Fibroblast of lung (primary cell): ENCODE results near the gene NHSL2. TPM values are rescaled to one million over a fixed set of nuclear protein-coding genes. Genes with fewer than 3 reads are reported as not detected.

Source experiments
- DNase-seq, 2 donors: peaks; one replicate each; pipeline versions ENCODE4 v3.0.0 to v3.0.0-alpha.2; 2010; ENCODE audit warnings: low read depth in 2 of 2
- H2AFZ ChIP-seq: 2 replicates; pipeline ENCODE4 v1.5.1; 2012; ENCODE audit warnings: low read length, control low read depth, inconsistent platforms
- H3K27ac ChIP-seq: 2 replicates; pipeline ENCODE4 v1.5.1; 2011; ENCODE audit warnings: low read length, control low read depth; ENCODE audit not compliant: insufficient read depth
- H3K27me3 ChIP-seq: 2 replicates; pipeline ENCODE4 v1.5.1; 2011; ENCODE audit warnings: mild to moderate bottlenecking, low read length; ENCODE audit not compliant: control insufficient read depth, insufficient read depth
- H3K36me3 ChIP-seq: 2 replicates; pipeline ENCODE4 v1.5.1; 2011; ENCODE audit warnings: low read length; ENCODE audit not compliant: control insufficient read depth, insufficient read depth
- H3K4me1 ChIP-seq: 2 replicates; pipeline ENCODE4 v1.5.1; 2011; ENCODE audit warnings: low read length; ENCODE audit not compliant: control insufficient read depth, insufficient read depth; ENCODE audit errors: extremely low read depth
- H3K4me2 ChIP-seq: 2 replicates; pipeline ENCODE4 v1.5.1; 2011; ENCODE audit warnings: low read length, control low read depth; ENCODE audit not compliant: insufficient read depth; ENCODE audit errors: extremely low read depth
- H3K4me3 ChIP-seq, 4 experiments: fragments of 200-600 bp in 1 of 4; sonication (generic) in 1 of 4; replicated peaks in 1 of 4; 2 replicates each; pipeline ENCODE4 v1.5.1; 2011 to 2016; ENCODE audit warnings: low read length in 4 of 4, low read depth in 3 of 4, mild to moderate bottlenecking in 3 of 4, control low read depth in 2 of 4, inconsistent platforms in 1 of 4, mixed read lengths in 1 of 4; ENCODE audit not compliant: insufficient read depth in 1 of 4; ENCODE audit errors: control extremely low read depth in 1 of 4
- H3K79me2 ChIP-seq: 2 replicates; pipeline ENCODE4 v1.5.1; 2012; ENCODE audit warnings: mild to moderate bottlenecking, low read length, inconsistent platforms; ENCODE audit not compliant: control insufficient read depth, insufficient read depth
- H3K9ac ChIP-seq: 2 replicates; pipeline ENCODE4 v1.5.1; 2011; ENCODE audit warnings: mild to moderate bottlenecking, low read length, control low read depth; ENCODE audit not compliant: insufficient read depth
- H3K9me3 ChIP-seq: 2 replicates; pipeline ENCODE4 v1.5.1; 2012; ENCODE audit warnings: low read depth, low read length; ENCODE audit not compliant: control insufficient read depth, insufficient read depth
- H4K20me1 ChIP-seq: 2 replicates; pipeline ENCODE4 v1.5.1; 2011; ENCODE audit warnings: low read length; ENCODE audit not compliant: control insufficient read depth, insufficient read depth; ENCODE audit errors: extremely low read depth
- EZH2 ChIP-seq: IDR thresholded peaks from 2 replicates; pipeline ENCODE4 v1.5.1; 2012; ENCODE audit warnings: low read length, control low read depth, mild to moderate bottlenecking; ENCODE audit errors: missing control alignments
- polyA plus RNA-seq, 2 donors: library from polyadenylated mRNA; depleted of rRNA in 1 of 2; stranded (reverse) in 1 of 2; unstranded in 1 of 2; fragments of >200 nt; gene quantifications; 2 replicates each; pipeline ENCODE4 v1.2.1, GENCODE V29; 2011 to 2012; ENCODE audit warnings: missing spikeins in 1 of 2
- total RNA-seq: library from RNA; depleted of rRNA; stranded (reverse); fragments of >200 nt; gene quantifications from 2 replicates; pipeline ENCODE4 v1.2.1, GENCODE V29; 2014
- TF ChIP-seq, protein P1 (sequence below), 2 donors: IDR thresholded peaks in 1 of 2; conservative IDR thresholded peaks in 1 of 2; 1 replicate in 1 of 2; 2 replicates in 1 of 2; pipeline ENCODE4 v1.5.1; 2011 to 2012; ENCODE audit warnings: low read length in 2 of 2, control low read depth in 1 of 2, inconsistent platforms in 1 of 2, low read depth in 1 of 2, mild to moderate bottlenecking in 1 of 2

NHSL2 gene
- total and polyA plus RNA-seq, 2 donors (not counting 1 experiment from before 2014, with no cell fraction given) = 4.3 to 9.7 TPM

DNA sequence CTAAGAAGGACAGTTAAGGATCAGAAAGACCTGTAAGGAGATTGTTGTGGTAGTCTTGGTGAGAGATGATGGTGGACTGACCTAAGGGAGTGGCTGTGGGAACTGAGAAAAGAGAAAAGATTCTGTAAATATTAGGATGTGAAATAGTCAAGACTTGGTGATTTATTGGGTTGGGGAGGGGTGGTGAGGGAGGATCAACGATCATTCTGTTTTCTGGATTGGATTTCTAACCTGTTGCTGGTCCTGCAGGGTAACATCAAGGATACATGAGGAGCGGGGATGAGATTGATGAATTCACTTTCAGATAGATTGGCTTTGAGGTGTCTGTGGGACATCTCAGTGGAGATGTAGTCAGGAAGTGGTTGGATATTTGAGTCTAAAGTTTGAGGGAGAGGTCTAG lies 272.3 kb downstream of the NHSL2 start:
- no peak overlapping the region for H3K27ac ChIP-seq
- H3K27me3 ChIP-seq = no peaks in the 10 kb centered on the region
- TF ChIP-seq, protein P1, sequence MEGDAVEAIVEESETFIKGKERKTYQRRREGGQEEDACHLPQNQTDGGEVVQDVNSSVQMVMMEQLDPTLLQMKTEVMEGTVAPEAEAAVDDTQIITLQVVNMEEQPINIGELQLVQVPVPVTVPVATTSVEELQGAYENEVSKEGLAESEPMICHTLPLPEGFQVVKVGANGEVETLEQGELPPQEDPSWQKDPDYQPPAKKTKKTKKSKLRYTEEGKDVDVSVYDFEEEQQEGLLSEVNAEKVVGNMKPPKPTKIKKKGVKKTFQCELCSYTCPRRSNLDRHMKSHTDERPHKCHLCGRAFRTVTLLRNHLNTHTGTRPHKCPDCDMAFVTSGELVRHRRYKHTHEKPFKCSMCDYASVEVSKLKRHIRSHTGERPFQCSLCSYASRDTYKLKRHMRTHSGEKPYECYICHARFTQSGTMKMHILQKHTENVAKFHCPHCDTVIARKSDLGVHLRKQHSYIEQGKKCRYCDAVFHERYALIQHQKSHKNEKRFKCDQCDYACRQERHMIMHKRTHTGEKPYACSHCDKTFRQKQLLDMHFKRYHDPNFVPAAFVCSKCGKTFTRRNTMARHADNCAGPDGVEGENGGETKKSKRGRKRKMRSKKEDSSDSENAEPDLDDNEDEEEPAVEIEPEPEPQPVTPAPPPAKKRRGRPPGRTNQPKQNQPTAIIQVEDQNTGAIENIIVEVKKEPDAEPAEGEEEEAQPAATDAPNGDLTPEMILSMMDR (conservative IDR thresholded peaks at IDR 0.05 in 1 of 2, IDR thresholded peaks at IDR 0.05 in 1 of 2; ENCODE audit: low read depth in 1 of 2, low read length in 2 of 2) = no peak
- TF ChIP-seq EZH2 = no peak
- no peak for DNase-seq
- no peaks in the 10 kb centered on the region for H3K36me3 ChIP-seq
- H3K9me3 ChIP-seq = no peaks in the 10 kb centered on the region
- H3K9ac ChIP-seq = no peak overlapping the region
- H2AFZ ChIP-seq = no peak overlapping the region
- H3K79me2 ChIP-seq = peaks cover 15% of the 10 kb centered on the region
- H4K20me1 ChIP-seq = no peaks in the 10 kb centered on the region
- H3K4me1 ChIP-seq = peaks cover 3% of the 10 kb centered on the region
- H3K4me2 ChIP-seq = peak overlapping the region; percentile 78
- H3K4me3 ChIP-seq = peak overlapping the region in 3 of 4 experiments; percentile 82 to 90 (median 85)

- Histone ChIP-seq H3K4me3 (no peak overlapping the region), H4K20me1 (no peaks in the 10 kb centered on the region), H3K9ac (peak overlapping the region; percentile 23), H3K4me1 (peaks cover 4% of the 10 kb centered on the region), H3K27me3 (no peaks in the 10 kb centered on the region), H3K9me3 (no peaks in the 10 kb centered on the region), H3K27ac (peak overlapping the region; percentile 81), H3K79me2 (no peaks in the 10 kb centered on the region), H2AFZ (no peak overlapping the region), H3K4me2 (no peak overlapping the region), H3K36me3 (no peaks in the 10 kb centered on the region)
- DNase-seq = peak; percentile 76 to 90
- TF ChIP-seq EZH2 = no peak
- TF ChIP-seq, protein P1 (conservative IDR thresholded peaks at IDR 0.05 in 1 of 2, IDR thresholded peaks at IDR 0.05 in 1 of 2; ENCODE audit: low read depth in 1 of 2, low read length in 2 of 2) = no peak
These were observed 291.3 kb downstream of the NHSL2 start for GRCh38 chrX:72201836-72202536.

Other genes with a start within 250 kb of the NHSL2 start
- not detected in 2 replicates for gene CXorf49, start 192.6 kb upstream of the NHSL2 start, total RNA-seq
- not detected in 2 replicates for gene CXorf49, start 192.6 kb upstream of the NHSL2 start, polyA plus RNA-seq
- gene CXorf49B, start 147.5 kb upstream of the NHSL2 start, total RNA-seq = not detected in 2 replicates
- not detected in 2 replicates for gene CXorf49B, start 147.5 kb upstream of the NHSL2 start, polyA plus RNA-seq
- gene RTL5, start 221.1 kb downstream of the NHSL2 start, total RNA-seq = 2.8 and 4.5 TPM in 2 replicates
- gene RTL5, start 221.1 kb downstream of the NHSL2 start, polyA plus RNA-seq = 4.2 and 6.9 TPM in 2 replicates